Measurements from ENCODE around the gene CPA1.

GRCh38 chr7:130367836-130368746 lies 12.2 kb upstream of the CPA1 start:
- no peak for TF ChIP-seq CEBPB (IDR thresholded peaks at IDR 0.05; ENCODE audit: low read depth, low read length)
- no peak for TF ChIP-seq CTCF (conservative IDR thresholded peaks at IDR 0.05; ENCODE audit: low read depth, low read length)
- TF ChIP-seq NFE2L2 (IDR thresholded peaks at IDR 0.05; ENCODE audit: low read depth, low read length), result no peak
- no peak for TF ChIP-seq POLR2A (IDR thresholded peaks at IDR 0.05; ENCODE audit: low read depth, low read length)
- no peak for TF ChIP-seq USF2 (IDR thresholded peaks at IDR 0.05; ENCODE audit: low read depth, low read length)
- no peak for TF ChIP-seq RAD21 (IDR thresholded peaks at IDR 0.05; ENCODE audit: low read length)
- no peak for TF ChIP-seq SMC3 (IDR thresholded peaks at IDR 0.05; ENCODE audit: low read depth, low read length)
- no peak for TF ChIP-seq MAFK (IDR thresholded peaks at IDR 0.05; ENCODE audit: low read depth, low read length)

Data from IMR-90 (cell line).